ENCODE data around the gene PRKACB. TPM values are rescaled to one million over a fixed set of nuclear protein-coding genes. Genes with fewer than 3 reads are reported as not detected.
A peak's percentile ranks its signal among the peaks of the same experiment; 100 is the strongest.

PRKACB gene
- total RNA-seq, 1 experiment from 2014 or later = 135 TPM

DNA sequence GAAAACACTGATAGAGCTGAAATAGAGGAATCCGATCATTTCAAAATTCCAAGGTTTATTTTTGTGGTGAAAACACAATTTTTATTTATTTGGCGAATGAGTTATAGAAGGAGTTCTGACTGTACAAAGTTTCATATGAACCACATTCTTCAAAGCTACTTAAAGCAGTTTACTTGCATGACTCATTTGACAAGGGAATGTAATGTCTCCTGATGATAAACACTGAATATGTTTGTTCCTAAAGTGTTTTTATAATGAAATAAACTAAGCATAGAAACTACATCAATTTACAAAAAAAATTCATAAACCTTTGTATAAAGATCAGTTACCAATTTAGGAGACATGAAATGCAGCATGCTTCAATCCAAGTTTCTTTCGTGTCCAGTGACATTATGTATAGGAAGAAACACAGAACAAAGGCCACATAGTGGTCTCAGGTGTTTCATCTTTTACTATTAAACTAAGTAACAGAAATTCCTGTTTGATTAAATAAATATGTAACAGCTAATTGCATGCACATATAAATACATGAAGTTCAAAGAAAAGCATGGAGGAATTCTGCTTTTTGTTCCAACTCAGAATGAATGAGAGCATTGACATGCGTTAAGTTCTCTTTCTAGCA, 2.5 kb downstream of the PRKACB start (continued):
- TF ChIP-seq, protein P1, sequence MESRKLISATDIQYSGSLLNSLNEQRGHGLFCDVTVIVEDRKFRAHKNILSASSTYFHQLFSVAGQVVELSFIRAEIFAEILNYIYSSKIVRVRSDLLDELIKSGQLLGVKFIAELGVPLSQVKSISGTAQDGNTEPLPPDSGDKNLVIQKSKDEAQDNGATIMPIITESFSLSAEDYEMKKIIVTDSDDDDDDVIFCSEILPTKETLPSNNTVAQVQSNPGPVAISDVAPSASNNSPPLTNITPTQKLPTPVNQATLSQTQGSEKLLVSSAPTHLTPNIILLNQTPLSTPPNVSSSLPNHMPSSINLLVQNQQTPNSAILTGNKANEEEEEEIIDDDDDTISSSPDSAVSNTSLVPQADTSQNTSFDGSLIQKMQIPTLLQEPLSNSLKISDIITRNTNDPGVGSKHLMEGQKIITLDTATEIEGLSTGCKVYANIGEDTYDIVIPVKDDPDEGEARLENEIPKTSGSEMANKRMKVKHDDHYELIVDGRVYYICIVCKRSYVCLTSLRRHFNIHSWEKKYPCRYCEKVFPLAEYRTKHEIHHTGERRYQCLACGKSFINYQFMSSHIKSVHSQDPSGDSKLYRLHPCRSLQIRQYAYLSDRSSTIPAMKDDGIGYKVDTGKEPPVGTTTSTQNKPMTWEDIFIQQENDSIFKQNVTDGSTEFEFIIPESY (IDR thresholded peaks at IDR 0.05; ENCODE audit: extremely low read depth, insufficient replicate concordance, low read length) = no peak
- TF ChIP-seq EZH2phosphoT487 (IDR thresholded peaks at IDR 0.05; ENCODE audit: borderline replicate concordance) (no peak), YY1 (IDR thresholded peaks at IDR 0.05; ENCODE audit: extremely low read depth, insufficient replicate concordance, low read depth, low read length) (no peak), ELF1 (IDR thresholded peaks at IDR 0.05; ENCODE audit: borderline replicate concordance, low read depth) (no peak), SP1 (IDR thresholded peaks at IDR 0.05; ENCODE audit: low read depth) (peak; percentile 81), POLR2AphosphoS5 (IDR thresholded peaks at IDR 0.05; ENCODE audit: low read depth, low read length) (no peak), POLR2A (IDR thresholded peaks at IDR 0.05; ENCODE audit: borderline replicate concordance, extremely low read depth, insufficient read depth, insufficient read length) (no peak), RAD21 (IDR thresholded peaks at IDR 0.05; ENCODE audit: low read depth) (peak; percentile 34; the same call in 1 of the 2 replicates), TCF7L2 (IDR thresholded peaks at IDR 0.05; ENCODE audit: borderline replicate concordance, extremely low read depth, insufficient read depth, insufficient read length) (peak; percentile 85), FOSL1 (IDR thresholded peaks at IDR 0.05; ENCODE audit: low read depth) (peak; percentile 91), ZNF274 (IDR thresholded peaks at IDR 0.05; ENCODE audit: low read depth, low read length) (no peak)
- TF ChIP-seq, protein P2, sequence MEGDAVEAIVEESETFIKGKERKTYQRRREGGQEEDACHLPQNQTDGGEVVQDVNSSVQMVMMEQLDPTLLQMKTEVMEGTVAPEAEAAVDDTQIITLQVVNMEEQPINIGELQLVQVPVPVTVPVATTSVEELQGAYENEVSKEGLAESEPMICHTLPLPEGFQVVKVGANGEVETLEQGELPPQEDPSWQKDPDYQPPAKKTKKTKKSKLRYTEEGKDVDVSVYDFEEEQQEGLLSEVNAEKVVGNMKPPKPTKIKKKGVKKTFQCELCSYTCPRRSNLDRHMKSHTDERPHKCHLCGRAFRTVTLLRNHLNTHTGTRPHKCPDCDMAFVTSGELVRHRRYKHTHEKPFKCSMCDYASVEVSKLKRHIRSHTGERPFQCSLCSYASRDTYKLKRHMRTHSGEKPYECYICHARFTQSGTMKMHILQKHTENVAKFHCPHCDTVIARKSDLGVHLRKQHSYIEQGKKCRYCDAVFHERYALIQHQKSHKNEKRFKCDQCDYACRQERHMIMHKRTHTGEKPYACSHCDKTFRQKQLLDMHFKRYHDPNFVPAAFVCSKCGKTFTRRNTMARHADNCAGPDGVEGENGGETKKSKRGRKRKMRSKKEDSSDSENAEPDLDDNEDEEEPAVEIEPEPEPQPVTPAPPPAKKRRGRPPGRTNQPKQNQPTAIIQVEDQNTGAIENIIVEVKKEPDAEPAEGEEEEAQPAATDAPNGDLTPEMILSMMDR (IDR thresholded peaks at IDR 0.05 in 2 of 3, conservative IDR thresholded peaks at IDR 0.05 in 1 of 3; ENCODE audit: borderline replicate concordance in 1 of 3, insufficient read depth in 1 of 3, low read depth in 2 of 3, low read length in 2 of 3) = no peak
- TF ChIP-seq, protein P3, sequence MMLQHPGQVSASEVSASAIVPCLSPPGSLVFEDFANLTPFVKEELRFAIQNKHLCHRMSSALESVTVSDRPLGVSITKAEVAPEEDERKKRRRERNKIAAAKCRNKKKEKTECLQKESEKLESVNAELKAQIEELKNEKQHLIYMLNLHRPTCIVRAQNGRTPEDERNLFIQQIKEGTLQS (IDR thresholded peaks at IDR 0.05) = 0 out of 2 replicates have a peak, but pooled peaks have one; percentile 26

Data from HCT116 (cell line).